Measurements from ENCODE around the gene TRAF2.

DNA sequence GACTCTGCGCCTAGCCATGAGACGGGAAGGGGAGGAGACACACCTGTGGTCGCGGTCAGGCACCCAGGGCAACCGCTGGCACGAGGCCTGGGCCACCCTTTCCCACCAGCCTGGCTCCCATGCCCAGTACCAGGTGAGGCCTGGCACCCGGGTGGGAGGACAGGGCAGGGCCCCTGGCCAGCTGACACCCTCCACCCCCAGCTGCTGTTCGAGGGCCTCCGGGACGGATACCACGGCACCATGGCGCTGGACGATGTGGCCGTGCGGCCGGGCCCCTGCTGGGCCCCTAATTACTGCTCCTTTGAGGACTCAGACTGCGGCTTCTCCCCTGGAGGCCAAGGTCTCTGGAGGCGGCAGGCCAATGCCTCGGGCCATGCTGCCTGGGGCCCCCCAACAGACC lies 29.1 kb upstream of the TRAF2 start:
- TF ChIP-seq, protein P1, sequence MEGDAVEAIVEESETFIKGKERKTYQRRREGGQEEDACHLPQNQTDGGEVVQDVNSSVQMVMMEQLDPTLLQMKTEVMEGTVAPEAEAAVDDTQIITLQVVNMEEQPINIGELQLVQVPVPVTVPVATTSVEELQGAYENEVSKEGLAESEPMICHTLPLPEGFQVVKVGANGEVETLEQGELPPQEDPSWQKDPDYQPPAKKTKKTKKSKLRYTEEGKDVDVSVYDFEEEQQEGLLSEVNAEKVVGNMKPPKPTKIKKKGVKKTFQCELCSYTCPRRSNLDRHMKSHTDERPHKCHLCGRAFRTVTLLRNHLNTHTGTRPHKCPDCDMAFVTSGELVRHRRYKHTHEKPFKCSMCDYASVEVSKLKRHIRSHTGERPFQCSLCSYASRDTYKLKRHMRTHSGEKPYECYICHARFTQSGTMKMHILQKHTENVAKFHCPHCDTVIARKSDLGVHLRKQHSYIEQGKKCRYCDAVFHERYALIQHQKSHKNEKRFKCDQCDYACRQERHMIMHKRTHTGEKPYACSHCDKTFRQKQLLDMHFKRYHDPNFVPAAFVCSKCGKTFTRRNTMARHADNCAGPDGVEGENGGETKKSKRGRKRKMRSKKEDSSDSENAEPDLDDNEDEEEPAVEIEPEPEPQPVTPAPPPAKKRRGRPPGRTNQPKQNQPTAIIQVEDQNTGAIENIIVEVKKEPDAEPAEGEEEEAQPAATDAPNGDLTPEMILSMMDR (IDR thresholded peaks at IDR 0.05) = no peak
- TF ChIP-seq ZFX (IDR thresholded peaks at IDR 0.05; ENCODE audit: borderline replicate concordance) = no peak
